ENCODE data around the gene MAP3K15.

Gene MAP3K15

DNA sequence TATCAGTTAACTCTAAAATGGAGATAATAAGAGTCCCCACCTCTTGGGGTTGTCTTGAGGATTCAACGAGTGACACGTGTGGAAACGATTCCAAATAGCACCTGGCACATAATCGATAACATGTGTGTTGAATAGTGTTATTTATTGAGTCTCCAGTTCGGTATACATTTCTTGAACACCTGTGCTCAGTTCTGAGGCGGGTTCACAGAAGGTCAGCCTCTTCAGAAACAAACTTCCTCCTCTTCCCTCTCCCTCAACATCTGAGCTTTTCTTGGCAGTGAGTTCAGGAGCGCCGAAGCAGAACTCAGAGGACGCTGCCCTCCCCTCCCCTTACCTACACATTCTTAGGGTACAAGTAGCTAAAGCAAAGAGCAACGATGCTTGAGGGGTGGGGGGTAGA is 170.6 kb downstream of the MAP3K15 start:
- no peak for DNase-seq (ENCODE audit: low read depth)

- peak; percentile 79 for DNase-seq (ENCODE audit: low read depth)
These were observed 171.5 kb downstream of the MAP3K15 start, which contains the start of gene PDHA1 for GRCh38 chrX:19343535-19344408. Gene PDHA1, plus strand, starts transcription at chrX:19343927. Its CDS starts 111 bp downstream, at chrX:19344038.

DNA sequence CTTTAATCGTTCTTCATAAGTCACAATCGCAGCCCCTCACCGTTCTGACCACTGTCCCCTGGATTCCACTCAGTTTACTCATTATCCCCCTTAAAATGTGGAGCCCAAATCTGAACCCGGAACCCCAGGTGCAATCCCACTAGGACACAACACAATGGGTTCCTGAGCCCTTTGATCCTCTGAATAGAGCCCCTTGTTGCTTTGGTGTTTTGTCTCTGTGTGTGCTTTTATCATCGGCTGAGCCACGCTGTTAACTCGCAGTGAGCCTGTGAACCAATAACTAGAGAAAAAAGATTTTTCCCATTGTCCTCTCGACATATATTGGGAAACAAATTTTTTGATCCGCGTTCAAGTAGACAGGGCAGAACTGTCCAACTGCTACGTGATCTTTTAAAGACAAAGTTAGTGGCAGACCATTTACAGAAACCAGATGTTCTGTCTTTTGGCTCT is 172.2 kb downstream of the MAP3K15 start:
- no peak for DNase-seq (ENCODE audit: low read depth)

DNA sequence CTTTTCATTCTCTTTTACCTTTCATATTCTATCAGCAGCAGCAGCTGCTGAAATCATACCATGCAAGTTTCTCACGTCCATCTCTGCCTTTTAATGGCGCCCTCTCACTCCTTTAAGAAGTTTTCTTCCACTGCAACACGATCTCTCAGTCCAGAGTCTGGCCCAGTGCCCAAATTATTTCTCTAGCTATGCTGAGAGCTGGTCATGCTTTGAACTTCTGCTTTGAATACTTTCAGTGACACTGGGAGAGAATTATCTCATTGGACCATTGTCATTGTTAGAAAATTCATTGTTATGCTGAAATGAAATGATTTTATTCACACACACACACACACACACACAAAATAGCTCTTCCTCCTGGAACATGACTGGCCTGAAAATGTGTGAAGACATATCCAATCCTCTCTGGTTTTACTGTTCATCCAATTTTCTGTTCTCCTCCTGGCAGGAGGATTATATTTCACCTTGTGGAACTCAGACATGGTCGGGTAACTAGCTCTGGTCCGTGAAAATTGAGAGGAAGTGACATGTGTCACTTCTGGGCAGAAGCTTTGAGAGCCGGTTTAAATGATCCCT is 172.9 kb downstream of the MAP3K15 start:
- no peak for DNase-seq (ENCODE audit: low read depth)

- DNase-seq (ENCODE audit: low read depth) = no peak
These were observed 180.2 kb downstream of the MAP3K15 start for GRCh38 chrX:19334945-19335626.

DNA sequence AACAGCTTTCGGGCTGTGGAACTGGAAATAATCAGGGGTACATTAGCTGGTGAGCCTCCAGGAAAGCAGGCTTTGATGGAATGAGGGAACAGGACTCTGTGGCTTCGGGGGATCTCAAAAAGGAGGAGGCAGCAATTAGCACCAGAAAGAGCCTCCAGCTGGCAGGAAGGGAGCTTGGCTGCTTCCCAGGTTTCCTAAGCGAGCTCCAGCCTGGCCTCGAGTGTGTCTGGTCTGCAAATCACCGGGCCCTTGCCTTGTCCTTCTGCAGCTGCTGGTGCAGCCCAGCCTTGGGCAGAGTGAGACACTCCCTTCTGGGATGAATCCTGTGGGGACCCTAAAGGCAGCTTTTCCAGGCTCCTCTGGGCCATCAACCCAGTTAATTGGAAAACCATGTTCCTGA is 182.3 kb downstream of the MAP3K15 start:
- DNase-seq (ENCODE audit: low read depth) = peak; percentile 8

GRCh38 chrX:19331831-19332230 is 183.5 kb downstream of the MAP3K15 start:
- DNase-seq (ENCODE audit: low read depth) = no peak

DNA sequence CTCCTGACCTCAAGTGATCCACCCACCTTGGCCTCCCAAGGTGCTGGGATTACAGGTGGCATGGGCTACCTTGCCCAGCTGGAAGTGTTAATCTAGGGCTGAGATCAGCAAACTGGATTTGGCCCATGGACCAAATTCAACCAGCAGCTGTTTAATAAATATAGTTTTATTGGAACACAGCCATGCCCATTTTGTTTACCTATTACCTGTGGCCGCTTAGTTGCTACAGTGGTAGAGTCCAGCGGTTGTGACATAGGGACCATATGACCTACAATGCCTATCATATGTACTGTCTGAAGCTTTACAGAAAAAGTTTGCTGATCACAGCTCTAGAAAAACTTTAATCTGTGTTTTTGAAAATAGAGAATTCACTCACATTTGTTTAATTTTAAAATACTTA is 188.7 kb downstream of the MAP3K15 start:
- DNase-seq (ENCODE audit: low read depth) = no peak
